H9 (cell line): ENCODE measurements around the gene CFAP46. TPM values are rescaled to one million over a fixed set of nuclear protein-coding genes. Genes with fewer than 3 reads are reported as not detected.
A peak's percentile ranks its signal among the peaks of the same experiment; 100 is the strongest.

Source experiments
- DNase-seq: peaks from one replicate; pipeline ENCODE4 v3.0.0-alpha.2; 2017
- H2AFZ ChIP-seq: one replicate; pipeline ENCODE4 v1.6.1; 2013; ENCODE audit warnings: mild to moderate bottlenecking, low read length, control low read depth, moderate library complexity
- H2AK5ac ChIP-seq: 2 replicates; pipeline ENCODE4 v1.6.1; 2013; ENCODE audit warnings: low read length, control low read depth, mixed read lengths; ENCODE audit not compliant: insufficient read length
- H2BK120ac ChIP-seq: one replicate; pipeline ENCODE4 v1.6.1; 2013; ENCODE audit warnings: low read depth, mild to moderate bottlenecking, low read length, control low read depth, inconsistent platforms; ENCODE audit not compliant: poor library complexity, severe bottlenecking
- H2BK12ac ChIP-seq: 2 replicates; pipeline ENCODE4 v1.6.1; 2013; ENCODE audit warnings: low read length, control low read depth, mixed read lengths, low read depth; ENCODE audit not compliant: insufficient read length
- H2BK15ac ChIP-seq: 2 replicates; pipeline ENCODE4 v1.6.1; 2013; ENCODE audit warnings: low read depth, low read length, control low read depth
- H2BK20ac ChIP-seq: one replicate; pipeline ENCODE4 v1.6.1; 2013; ENCODE audit warnings: low read depth, mild to moderate bottlenecking, low read length, control low read depth, inconsistent platforms; ENCODE audit not compliant: poor library complexity, severe bottlenecking
- H2BK5ac ChIP-seq: 2 replicates; pipeline ENCODE4 v1.6.1; 2013; ENCODE audit warnings: low read length, control low read depth, mixed read lengths; ENCODE audit not compliant: insufficient read length
- H3K14ac ChIP-seq: 2 replicates; pipeline ENCODE4 v1.6.1; 2013; ENCODE audit warnings: low read length, control low read depth; ENCODE audit not compliant: insufficient read depth
- H3K18ac ChIP-seq: 2 replicates; pipeline ENCODE4 v1.6.1; 2013; ENCODE audit warnings: low read depth, mild to moderate bottlenecking, mixed read lengths, low read length, control low read depth; ENCODE audit not compliant: insufficient read length
- H3K23ac ChIP-seq: 2 replicates; pipeline ENCODE4 v1.6.1; 2013; ENCODE audit warnings: low read length, control low read depth, mixed read lengths, low read depth; ENCODE audit not compliant: insufficient read length
- H3K23me2 ChIP-seq: 2 replicates; pipeline ENCODE4 v1.6.1; 2013; ENCODE audit warnings: low read depth, mild to moderate bottlenecking, mixed read lengths, low read length, control low read depth; ENCODE audit not compliant: insufficient read length, poor library complexity, severe bottlenecking
- H3K27ac ChIP-seq: 2 replicates; pipeline ENCODE4 v1.5.1; 2013; ENCODE audit warnings: low read length, control low read depth, mixed read lengths, low read depth; ENCODE audit not compliant: insufficient read length
- H3K27me3 ChIP-seq: 2 replicates; pipeline ENCODE4 v1.6.1; 2013; ENCODE audit warnings: low read length, control low read depth, inconsistent platforms; ENCODE audit not compliant: insufficient read depth
- H3K4ac ChIP-seq: 2 replicates; pipeline ENCODE4 v1.6.1; 2013; ENCODE audit warnings: low read depth, mild to moderate bottlenecking, control low read depth, inconsistent platforms, low read length, moderate library complexity
- H3K4me1 ChIP-seq: 2 replicates; pipeline ENCODE4 v1.6.1; 2013; ENCODE audit warnings: low read length, control low read depth, inconsistent platforms; ENCODE audit not compliant: insufficient read depth
- H3K4me2 ChIP-seq: 2 replicates; pipeline ENCODE4 v1.6.1; 2013; ENCODE audit warnings: low read length, control low read depth, mixed read lengths; ENCODE audit not compliant: insufficient read length, insufficient read depth
- H3K56ac ChIP-seq: 2 replicates; pipeline ENCODE4 v1.6.1; 2013; ENCODE audit warnings: low read depth, mild to moderate bottlenecking, mixed read lengths, low read length, control low read depth; ENCODE audit not compliant: insufficient read length
- H3K79me1 ChIP-seq: 2 replicates; pipeline ENCODE4 v1.6.1; 2013; ENCODE audit warnings: low read depth, mild to moderate bottlenecking, moderate library complexity, low read length, control low read depth, inconsistent platforms; ENCODE audit not compliant: insufficient read depth, poor library complexity, severe bottlenecking
- H3K79me2 ChIP-seq: 2 replicates; pipeline ENCODE4 v1.6.1; 2013; ENCODE audit warnings: low read length, control low read depth, inconsistent platforms; ENCODE audit not compliant: insufficient read depth
- H3K9ac ChIP-seq: 2 replicates; pipeline ENCODE4 v1.6.1; 2013; ENCODE audit warnings: low read length, control low read depth, mixed read lengths; ENCODE audit not compliant: insufficient read length; ENCODE audit errors: extremely low read depth
- H3K9me3 ChIP-seq: one replicate; pipeline ENCODE4 v1.6.1; 2013; ENCODE audit warnings: low read depth, low read length, inconsistent platforms; ENCODE audit not compliant: control insufficient read depth
- H3T11ph ChIP-seq: one replicate; pipeline ENCODE4 v1.6.1; 2013; ENCODE audit warnings: mild to moderate bottlenecking, low read length, control low read depth, inconsistent platforms
- H4K20me1 ChIP-seq: one replicate; pipeline ENCODE4 v1.6.1; 2013; ENCODE audit not compliant: control insufficient read depth, insufficient read length, insufficient read depth
- H4K5ac ChIP-seq: 2 replicates; pipeline ENCODE4 v1.6.1; 2013; ENCODE audit warnings: low read depth, mild to moderate bottlenecking, mixed read lengths, low read length, control low read depth; ENCODE audit not compliant: insufficient read length
- H4K8ac ChIP-seq: replicated peaks from 2 replicates; pipeline ENCODE4 v1.6.1; 2013; ENCODE audit warnings: low read length, control low read depth, mixed read lengths, low read depth; ENCODE audit not compliant: insufficient read length
- H4K91ac ChIP-seq: 2 replicates; pipeline ENCODE4 v1.6.1; 2013; ENCODE audit warnings: low read depth, mild to moderate bottlenecking, moderate library complexity, mixed read lengths, low read length, control low read depth; ENCODE audit not compliant: insufficient read length
- H3K27ac Mint-ChIP-seq, 3 experiments: 2 replicates in 2 of 3; 3 replicates in 1 of 3; pipeline ENCODE4 v1.8.0; 2020 to 2021; ENCODE audit warnings: mixed read lengths in 3 of 3, mild to moderate bottlenecking in 1 of 3, moderate library complexity in 1 of 3
- H3K27me3 Mint-ChIP-seq: 2 replicates; pipeline ENCODE4 v1.8.0; 2021; ENCODE audit warnings: low read depth, mild to moderate bottlenecking, moderate library complexity, mixed read lengths
- H3K36me3 Mint-ChIP-seq, 3 experiments: 2 replicates in 2 of 3; 3 replicates in 1 of 3; pipeline ENCODE4 v1.8.0; 2020 to 2021; ENCODE audit warnings: low read depth in 3 of 3, mixed read lengths in 3 of 3; ENCODE audit not compliant: insufficient read depth in 1 of 3
- H3K4me1 Mint-ChIP-seq, 2 experiments: 2 replicates each; pipeline ENCODE4 v1.8.0; 2020; ENCODE audit warnings: mixed read lengths in 2 of 2
- H3K4me3 Mint-ChIP-seq, 2 experiments: 2 replicates in 1 of 2; 3 replicates in 1 of 2; pipeline ENCODE4 v1.8.0; 2020 to 2021; ENCODE audit warnings: mild to moderate bottlenecking in 2 of 2, mixed read lengths in 2 of 2, moderate library complexity in 1 of 2
- H3K9me3 Mint-ChIP-seq, 2 experiments: 2 replicates in 1 of 2; 3 replicates in 1 of 2; pipeline ENCODE4 v1.8.0; 2020; ENCODE audit warnings: mild to moderate bottlenecking in 2 of 2, mixed read lengths in 2 of 2, moderate library complexity in 1 of 2
- CTCF ChIP-seq: fragments of 200-600 bp; sonication (generic); conservative IDR thresholded peaks from 3 replicates; pipeline ENCODE4 v1.8.0; 2021; ENCODE audit warnings: antibody characterized with exemption, mild to moderate bottlenecking
- WGBS: extraction: QIAGEN DNeasy Blood & Tissue Kit; methylation state at CpG from one replicate; pipeline ENCODE4 v1.1.7; 2013; ENCODE audit warnings: missing lambda C conversion rate, low lambda C conversion rate, mixed read lengths; ENCODE audit not compliant: insufficient read length; ENCODE audit errors: extremely low coverage; 5-methylcytosine and 5-hydroxymethylcytosine counted together
- total RNA-seq: library from RNA; stranded (reverse); gene quantifications from 2 replicates; pipeline ENCODE4 v1.2.1, GENCODE V29; 2021

CFAP46 gene
- total RNA-seq, 1 experiment from 2014 or later = 3.1 TPM

GRCh38 chr10:132940791-132941465 is 1.4 kb downstream of the CFAP46 start:
- peaks cover 20% of the 10 kb centered on the region for H3K27me3 Mint-ChIP-seq
- H3K4me1 ChIP-seq = no peaks in the 10 kb centered on the region
- no peaks in the 10 kb centered on the region for H3K9me3 ChIP-seq
- H2AFZ ChIP-seq = no peak overlapping the region
- H2BK120ac ChIP-seq = no peak overlapping the region
- H3K14ac ChIP-seq = no peak overlapping the region
- H3K27ac Mint-ChIP-seq = no peak overlapping the region
- H3K79me1 ChIP-seq = no peaks in the 10 kb centered on the region
- no peaks in the 10 kb centered on the region for H3K27me3 ChIP-seq
- no peak overlapping the region for H4K91ac ChIP-seq
- H4K5ac ChIP-seq = no peak overlapping the region
- H3K79me2 ChIP-seq = no peaks in the 10 kb centered on the region
- no peak overlapping the region for H3K4ac ChIP-seq
- H3K23me2 ChIP-seq = no peaks in the 10 kb centered on the region
- no peaks in the 10 kb centered on the region for H4K20me1 ChIP-seq
- no peak for DNase-seq
- H2BK20ac ChIP-seq = no peak overlapping the region
- peaks cover 7 to 13% of the 10 kb centered on the region in 2 experiments for H3K4me1 Mint-ChIP-seq
- no peak overlapping the region for H2BK5ac ChIP-seq
- H3K36me3 Mint-ChIP-seq = no peaks in the 10 kb centered on the region; a peak in 1 of 7 replicates
- H2BK15ac ChIP-seq = no peak overlapping the region
- no CpG with 5 or more reads among the region's 28 CpGs for WGBS
- no peak overlapping the region for H3K56ac ChIP-seq
- H3K9me3 Mint-ChIP-seq = no peaks in the 10 kb centered on the region
- peak overlapping the region; percentile 38 to 64; a peak in 3 of 5 replicates for H3K4me3 Mint-ChIP-seq
- H3K4me2 ChIP-seq = no peak overlapping the region
- no peak overlapping the region for H3T11ph ChIP-seq
- H2BK12ac ChIP-seq = no peak overlapping the region
- TF ChIP-seq CTCF = no peak
- no peak overlapping the region for H2AK5ac ChIP-seq
- no peak overlapping the region for H3K18ac ChIP-seq
- H3K23ac ChIP-seq = no peak overlapping the region
- H4K8ac ChIP-seq = no peak overlapping the region
- H3K9ac ChIP-seq = no peak overlapping the region
- H3K27ac ChIP-seq = no peak overlapping the region
